GM20000 (cell line): Measurements from ENCODE around the gene RPS6KA2.

ENCODE experiments used
- DNase-seq: peaks from one replicate; pipeline ENCODE4 v3.0.0; 2012; ENCODE audit warnings: low spot score
- CTCF ChIP-seq: IDR thresholded peaks from 2 replicates; pipeline ENCODE4 v1.5.1; 2012; ENCODE audit warnings: mild to moderate bottlenecking, control low read depth; ENCODE audit errors: extremely low read depth, missing control alignments

The RPS6KA2 gene

DNA sequence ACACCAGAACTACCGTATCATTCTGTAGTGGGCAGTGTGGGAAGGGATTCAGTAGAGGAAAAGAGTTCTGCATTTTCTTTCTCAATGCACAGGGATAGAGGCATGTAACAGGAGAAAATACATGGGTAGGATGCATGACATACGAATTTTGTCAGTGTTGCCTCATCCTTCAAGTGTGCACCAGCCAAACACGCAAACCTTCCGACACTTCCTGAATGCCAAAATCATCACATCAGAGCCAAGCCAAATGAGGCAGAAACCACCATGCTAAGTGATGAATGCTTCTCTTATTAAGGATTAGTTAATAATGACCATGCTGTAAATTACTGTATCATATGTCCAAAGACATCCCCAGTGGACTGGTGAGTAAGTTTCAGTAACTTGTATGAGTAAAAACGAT lies 67.8 kb downstream of the RPS6KA2 start:
- no peak for TF ChIP-seq CTCF
- no peak for DNase-seq

DNA sequence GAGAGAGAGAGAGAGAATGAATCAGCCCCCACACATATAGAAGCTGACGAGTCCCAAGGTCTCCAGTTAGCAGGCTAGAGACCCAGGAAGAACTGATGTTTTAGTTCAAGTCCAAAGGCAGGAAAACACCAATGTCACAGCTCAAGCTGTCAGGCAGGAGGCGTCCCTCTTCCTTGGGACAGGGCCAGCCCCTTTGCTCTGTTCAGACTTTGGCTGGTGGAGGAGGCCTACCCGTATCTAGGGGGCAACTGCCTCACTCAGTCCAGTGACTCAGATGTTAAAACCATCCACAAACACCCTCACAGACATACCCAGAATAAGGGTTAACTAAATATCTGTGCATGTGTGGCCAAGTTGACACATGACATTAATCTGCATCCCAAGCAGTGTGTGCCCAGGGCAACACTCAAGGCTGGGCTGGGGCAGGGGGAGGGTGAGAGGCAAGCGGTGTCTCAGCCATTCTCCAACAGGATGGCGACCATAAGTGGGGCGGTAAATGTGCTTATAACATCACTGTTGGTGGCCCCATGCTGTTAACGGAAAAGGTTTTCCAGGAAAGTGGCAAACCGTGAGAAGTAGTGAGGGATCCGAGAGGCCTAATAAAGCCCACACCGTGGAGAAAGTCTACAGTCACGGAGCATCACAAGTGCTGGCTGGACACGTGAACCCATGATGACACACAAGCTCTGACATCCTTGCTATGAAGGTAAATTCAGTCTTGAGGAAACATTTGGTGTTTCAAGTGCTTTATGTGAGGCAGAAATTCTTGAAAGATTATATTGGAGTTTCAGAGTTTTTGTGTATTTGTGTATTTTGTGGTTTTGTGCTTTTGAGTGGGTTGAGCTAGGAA lies 68.7 kb downstream of the RPS6KA2 start:
- TF ChIP-seq CTCF, result no peak
- no peak for DNase-seq

DNA sequence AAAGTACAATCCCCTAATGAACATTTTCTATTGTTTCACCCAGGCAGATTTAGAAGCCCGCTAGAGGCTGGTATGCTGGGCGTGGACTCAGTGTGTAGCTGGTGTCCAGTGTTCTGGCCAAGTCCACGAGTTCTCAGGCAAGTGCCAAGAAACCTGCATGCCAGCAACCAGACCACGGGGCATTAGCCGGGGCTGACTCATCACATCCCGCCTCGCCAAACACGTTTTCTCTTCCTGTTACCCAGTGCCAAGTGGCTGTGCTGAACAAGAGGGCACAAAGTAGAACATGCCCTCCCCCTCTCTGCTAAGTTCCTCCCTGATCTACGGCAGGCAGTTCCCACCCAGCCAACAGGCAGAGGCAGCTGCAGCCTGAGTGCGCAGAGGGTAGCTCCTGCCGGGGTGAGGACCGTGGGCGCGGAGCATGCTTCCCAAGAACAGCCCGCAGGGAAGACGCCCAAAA lies 70.2 kb downstream of the RPS6KA2 start:
- DNase-seq, result no peak
- TF ChIP-seq CTCF, result no peak

DNA sequence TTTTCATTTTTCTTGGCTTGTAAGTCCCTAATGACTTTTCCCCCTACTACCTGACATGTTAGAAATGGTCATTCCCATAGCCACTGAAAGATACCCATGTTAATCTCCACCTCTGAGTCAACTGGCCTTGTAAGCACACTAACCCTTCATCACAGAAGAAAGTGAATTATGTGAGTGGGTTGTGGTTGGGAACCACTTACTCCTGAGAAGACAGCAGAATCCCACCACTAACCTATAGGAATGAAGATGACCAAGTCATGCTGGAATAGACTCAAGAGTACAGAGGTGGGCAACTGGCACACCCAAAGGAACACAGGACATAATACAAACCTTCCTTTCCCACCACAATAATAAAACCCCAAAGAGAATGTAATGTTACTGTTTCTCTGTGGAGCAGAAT lies 70.7 kb downstream of the RPS6KA2 start:
- no peak for DNase-seq
- no peak for TF ChIP-seq CTCF

DNA sequence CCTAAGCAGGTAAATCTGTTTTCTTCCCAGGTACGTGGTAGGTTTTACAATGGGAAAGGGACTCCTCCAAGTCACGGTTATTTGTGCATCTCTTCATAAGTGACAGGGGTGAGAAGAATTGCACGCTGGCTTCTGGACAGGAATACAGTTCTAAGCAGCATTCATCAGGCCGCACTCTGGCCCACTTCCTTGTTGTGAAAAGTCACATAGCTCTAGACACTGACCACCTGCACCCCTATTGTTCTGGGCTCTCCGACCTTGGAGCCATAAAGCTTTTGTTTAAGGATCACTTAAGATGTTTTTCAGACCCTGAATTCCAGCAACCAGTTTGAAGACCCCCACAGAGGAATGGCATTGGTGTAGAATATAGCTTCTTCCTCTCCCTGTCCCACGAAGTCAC lies 72.0 kb downstream of the RPS6KA2 start:
- no peak for TF ChIP-seq CTCF
- DNase-seq, result no peak

- DNase-seq, result no peak
- TF ChIP-seq CTCF, result no peak
Measured at GRCh38 chr6:166554316-166554715, 72.7 kb downstream of the RPS6KA2 start.

GRCh38 chr6:166553563-166554271 lies 73.3 kb downstream of the RPS6KA2 start:
- TF ChIP-seq CTCF, result no peak
- no peak for DNase-seq
